Measurements from ENCODE around the gene TIPARP. TPM values are rescaled to one million over a fixed set of nuclear protein-coding genes. Genes with fewer than 3 reads are reported as not detected.
"Not testable (repeated sequence)": the region's sequence is repeated elsewhere in the genome, so short reads cannot be mapped to it uniquely, and the experiment has no call there.

TIPARP gene
- total RNA-seq, 1 experiment from 2014 or later = 46.1 TPM

- H3K4me3 ChIP-seq = no peak overlapping the region
- no peaks in the 10 kb centered on the region for H3K9me3 ChIP-seq
- H3K36me3 ChIP-seq = no peaks in the 10 kb centered on the region
- no peak for DNase-seq
- peaks cover 14% of the 10 kb centered on the region; the same call in 1 of the 2 replicates for H3K27me3 ChIP-seq
Observed at GRCh38 chr3:156642750-156643728, 31.4 kb upstream of the TIPARP start.

- H3K4me3 ChIP-seq = no peak overlapping the region
- no peak for DNase-seq
- no peaks in the 10 kb centered on the region for H3K36me3 ChIP-seq
- peaks cover 14% of the 10 kb centered on the region; the same call in 1 of the 2 replicates for H3K27me3 ChIP-seq
- peaks cover 3% of the 10 kb centered on the region; the same call in 1 of the 2 replicates for H3K9me3 ChIP-seq
Observed at GRCh38 chr3:156643729-156644389, 30.5 kb upstream of the TIPARP start.

GRCh38 chr3:156644958-156645357 lies 29.4 kb upstream of the TIPARP start:
- Histone ChIP-seq H3K4me3 (no peak overlapping the region), H3K27me3 (peaks cover 14% of the 10 kb centered on the region; the same call in 1 of the 2 replicates), H3K9me3 (peaks cover 3% of the 10 kb centered on the region; the same call in 1 of the 2 replicates), H3K36me3 (no peaks in the 10 kb centered on the region)
- DNase-seq = no peak

- Histone ChIP-seq H3K4me3 (no peak overlapping the region), H3K36me3 (no peaks in the 10 kb centered on the region)
- DNase-seq = no peak
Observed at GRCh38 chr3:156646958-156647357, 27.4 kb upstream of the TIPARP start.

GRCh38 chr3:156648086-156648485 lies 26.3 kb upstream of the TIPARP start:
- Histone ChIP-seq H3K4me3 (no peak overlapping the region), H3K36me3 (no peaks in the 10 kb centered on the region), H3K9me3 (peaks cover 3% of the 10 kb centered on the region; the same call in 1 of the 2 replicates), H3K27me3 (peaks cover 11% of the 10 kb centered on the region; the same call in 1 of the 2 replicates)
- no peak for DNase-seq

More at GRCh38 chr3:156646958-156647357, 27.4 kb upstream of the TIPARP start:
- Histone ChIP-seq H3K27me3 (peaks cover 11% of the 10 kb centered on the region; the same call in 1 of the 2 replicates), H3K9me3 (peaks cover 3% of the 10 kb centered on the region; the same call in 1 of the 2 replicates)

GRCh38 chr3:156649681-156650080 lies 24.7 kb upstream of the TIPARP start:
- H3K9me3 ChIP-seq = peaks cover 3% of the 10 kb centered on the region; the same call in 1 of the 2 replicates
- no peak for DNase-seq
- H3K36me3 ChIP-seq = no peaks in the 10 kb centered on the region
- no peak overlapping the region for H3K4me3 ChIP-seq
- H3K27me3 ChIP-seq = peaks cover 4% of the 10 kb centered on the region; the same call in 1 of the 2 replicates

- DNase-seq, H3K27me3 ChIP-seq, H3K9me3 ChIP-seq, H3K4me3 ChIP-seq, H3K36me3 ChIP-seq: not testable (repeated sequence)
Observed at GRCh38 chr3:156652661-156653060, 21.7 kb upstream of the TIPARP start.

- no peak overlapping the region for H3K4me3 ChIP-seq
- no peaks in the 10 kb centered on the region for H3K27me3 ChIP-seq
- H3K36me3 ChIP-seq = no peaks in the 10 kb centered on the region
- H3K9me3 ChIP-seq = no peaks in the 10 kb centered on the region
- DNase-seq = no peak
Observed at GRCh38 chr3:156654834-156655233, 19.6 kb upstream of the TIPARP start.

- Histone ChIP-seq H3K27me3 (no peaks in the 10 kb centered on the region), H3K4me3 (no peak overlapping the region), H3K9me3 (no peaks in the 10 kb centered on the region), H3K36me3 (no peaks in the 10 kb centered on the region)
- no peak for DNase-seq
Observed at GRCh38 chr3:156655819-156656550, 18.4 kb upstream of the TIPARP start.

GRCh38 chr3:156657440-156657839 lies 16.9 kb upstream of the TIPARP start:
- H3K36me3 ChIP-seq = no peaks in the 10 kb centered on the region
- H3K4me3 ChIP-seq = no peak overlapping the region
- H3K27me3 ChIP-seq = no peaks in the 10 kb centered on the region
- no peak for DNase-seq
- no peaks in the 10 kb centered on the region for H3K9me3 ChIP-seq

GRCh38 chr3:156657862-156658731 lies 16.3 kb upstream of the TIPARP start:
- Histone ChIP-seq H3K36me3 (no peaks in the 10 kb centered on the region), H3K4me3 (no peak overlapping the region), H3K9me3 (no peaks in the 10 kb centered on the region), H3K27me3 (no peaks in the 10 kb centered on the region)
- DNase-seq = no peak

GRCh38 chr3:156658732-156659090 lies 15.7 kb upstream of the TIPARP start:
- Histone ChIP-seq H3K4me3 (no peak overlapping the region), H3K9me3 (no peaks in the 10 kb centered on the region), H3K36me3 (no peaks in the 10 kb centered on the region), H3K27me3 (no peaks in the 10 kb centered on the region)
- no peak for DNase-seq

GRCh38 chr3:156659260-156659659 lies 15.1 kb upstream of the TIPARP start:
- Histone ChIP-seq H3K36me3 (no peaks in the 10 kb centered on the region), H3K9me3 (no peaks in the 10 kb centered on the region), H3K27me3 (no peaks in the 10 kb centered on the region), H3K4me3 (no peak overlapping the region)
- no peak for DNase-seq

GRCh38 chr3:156661155-156661554 lies 13.2 kb upstream of the TIPARP start:
- no peak for DNase-seq
- H3K4me3 ChIP-seq = no peak overlapping the region
- H3K36me3 ChIP-seq = no peaks in the 10 kb centered on the region
- H3K27me3 ChIP-seq = no peaks in the 10 kb centered on the region
- H3K9me3 ChIP-seq = no peaks in the 10 kb centered on the region

GRCh38 chr3:156664011-156664830 lies 10.2 kb upstream of the TIPARP start:
- no peaks in the 10 kb centered on the region for H3K36me3 ChIP-seq
- DNase-seq = no peak
- no peaks in the 10 kb centered on the region for H3K9me3 ChIP-seq
- no peak overlapping the region for H3K4me3 ChIP-seq
- H3K27me3 ChIP-seq = no peaks in the 10 kb centered on the region

Measured in MG63 (cell line).